Dendritic cell treated with granulocyte-macrophage colony-stimulating factor and Interleukin-4, amounts not matched to agents 40 ng/mL and 50 ng/mL, for 4 days (primary cell): ENCODE data around the gene DPEP1.
"Not testable (repeated sequence)": the region's sequence is repeated elsewhere in the genome, so short reads cannot be mapped to it uniquely, and the experiment has no call there.

Experiments
- H3K27ac Mint-ChIP-seq: one replicate; pipeline ENCODE4 v1.8.0; 2022; ENCODE audit warnings: mild to moderate bottlenecking, mixed read lengths
- H3K27me3 Mint-ChIP-seq: one replicate; pipeline ENCODE4 v1.8.0; 2022; ENCODE audit warnings: mild to moderate bottlenecking, mixed read lengths
- H3K36me3 Mint-ChIP-seq: one replicate; pipeline ENCODE4 v1.8.0; 2022; ENCODE audit warnings: low read depth, mixed read lengths
- H3K4me1 Mint-ChIP-seq: one replicate; pipeline ENCODE4 v1.8.0; 2022; ENCODE audit warnings: low read depth, mixed read lengths
- H3K4me3 Mint-ChIP-seq: one replicate; pipeline ENCODE4 v1.8.0; 2022; ENCODE audit warnings: mild to moderate bottlenecking, moderate library complexity, mixed read lengths
- H3K9me3 Mint-ChIP-seq: one replicate; pipeline ENCODE4 v1.8.0; 2022; ENCODE audit warnings: mixed read lengths
- intact Hi-C: fragments of 100-400 bp; cut with micrococcal nuclease; formaldehyde crosslinking; loops from one replicate; pipeline ENCODE4 v1.15.0; 2022

The DPEP1 gene

GRCh38 chr16:89653656-89654295 lies 40.3 kb downstream of the DPEP1 start:
- intact Hi-C loops, result no loop called here
- Mint-ChIP-seq H3K27me3 (peaks cover 2% of the 10 kb centered on the region), H3K9me3 (no peaks in the 10 kb centered on the region), H3K27ac (peak overlapping the region; percentile 5), H3K4me3 (no peak overlapping the region), H3K4me1 (peaks cover 27% of the 10 kb centered on the region), H3K36me3 (peaks cover 74% of the 10 kb centered on the region)

GRCh38 chr16:89655062-89655643 lies 41.7 kb downstream of the DPEP1 start:
- Mint-ChIP-seq H3K4me1 (peaks cover 32% of the 10 kb centered on the region), H3K27ac (peak overlapping the region; percentile 89), H3K36me3 (peaks cover 62% of the 10 kb centered on the region), H3K4me3 (no peak overlapping the region), H3K9me3 (no peaks in the 10 kb centered on the region), H3K27me3 (peaks cover 2% of the 10 kb centered on the region)
- intact Hi-C loops, result no loop called here

- H3K4me1 Mint-ChIP-seq, result peaks cover 39% of the 10 kb centered on the region
- intact Hi-C loops, result no loop called here
- H3K27ac Mint-ChIP-seq, result peak overlapping the region; percentile 89
- H3K27me3 Mint-ChIP-seq, result peaks cover 2% of the 10 kb centered on the region
- H3K36me3 Mint-ChIP-seq, result peaks cover 62% of the 10 kb centered on the region
- peak overlapping the region; percentile 93 for H3K4me3 Mint-ChIP-seq
- H3K9me3 Mint-ChIP-seq, result no peaks in the 10 kb centered on the region
These were observed 43.1 kb downstream of the DPEP1 start for GRCh38 chr16:89656435-89657121.

- intact Hi-C loops, result no loop called here
- H3K27me3 Mint-ChIP-seq, result peaks cover 2% of the 10 kb centered on the region
- peaks cover 39% of the 10 kb centered on the region for H3K4me1 Mint-ChIP-seq
- H3K36me3 Mint-ChIP-seq, result peaks cover 65% of the 10 kb centered on the region
- peak within 1 kb of the TSS; percentile 89 for H3K27ac Mint-ChIP-seq
- H3K4me3 Mint-ChIP-seq, result peak within 1 kb of the TSS; percentile 93
- H3K9me3 Mint-ChIP-seq, result no peaks in the 10 kb centered on the region
These were observed 44.2 kb downstream of the DPEP1 start, which contains the start of the genes CHMP1A and SPATA33 for GRCh38 chr16:89657442-89658220. CHMP1A (minus strand) TSS chr16:89657708; CDS start chr16:89657588, 120 bp downstream. SPATA33 (plus strand) TSS chr16:89657836; CDS start chr16:89657912, 76 bp downstream.

- Mint-ChIP-seq H3K36me3 (peaks cover 65% of the 10 kb centered on the region), H3K9me3 (no peaks in the 10 kb centered on the region), H3K27ac (peak overlapping the region; percentile 89), H3K27me3 (peaks cover 2% of the 10 kb centered on the region), H3K4me3 (peak overlapping the region; percentile 93), H3K4me1 (peaks cover 39% of the 10 kb centered on the region)
- intact Hi-C loops, result no loop called here
These were observed 44.9 kb downstream of the DPEP1 start for GRCh38 chr16:89658221-89658879.

GRCh38 chr16:89660146-89660545 lies 46.7 kb downstream of the DPEP1 start:
- H3K27me3 Mint-ChIP-seq, result peaks cover 2% of the 10 kb centered on the region
- H3K4me1 Mint-ChIP-seq, result peaks cover 42% of the 10 kb centered on the region
- H3K9me3 Mint-ChIP-seq, result no peaks in the 10 kb centered on the region
- intact Hi-C loops, result no loop called here
- H3K4me3 Mint-ChIP-seq, result no peak overlapping the region
- no peak overlapping the region for H3K27ac Mint-ChIP-seq
- H3K36me3 Mint-ChIP-seq, result peaks cover 68% of the 10 kb centered on the region

- H3K4me1 Mint-ChIP-seq, result peaks cover 32% of the 10 kb centered on the region
- peaks cover 63% of the 10 kb centered on the region for H3K36me3 Mint-ChIP-seq
- intact Hi-C loops, result no loop called here
- peaks cover 2% of the 10 kb centered on the region for H3K27me3 Mint-ChIP-seq
- H3K27ac Mint-ChIP-seq, result no peak overlapping the region
- H3K4me3 Mint-ChIP-seq, result no peak overlapping the region
- peaks cover 2% of the 10 kb centered on the region for H3K9me3 Mint-ChIP-seq
These were observed 47.8 kb downstream of the DPEP1 start for GRCh38 chr16:89661215-89661614.

- H3K36me3 Mint-ChIP-seq, result peaks cover 54% of the 10 kb centered on the region
These were observed 50.8 kb downstream of the DPEP1 start for GRCh38 chr16:89664238-89664637.

GRCh38 chr16:89667000-89667399 lies 53.6 kb downstream of the DPEP1 start:
- H3K9me3 Mint-ChIP-seq, H3K27me3 Mint-ChIP-seq, intact Hi-C loops, H3K27ac Mint-ChIP-seq, H3K4me3 Mint-ChIP-seq: not testable (repeated sequence)
- H3K4me1 Mint-ChIP-seq, result peaks cover 11% of the 10 kb centered on the region
- H3K36me3 Mint-ChIP-seq, result peaks cover 43% of the 10 kb centered on the region

More at GRCh38 chr16:89664238-89664637, 50.8 kb downstream of the DPEP1 start:
- H3K27me3 Mint-ChIP-seq, intact Hi-C loops, H3K4me3 Mint-ChIP-seq, H3K27ac Mint-ChIP-seq, H3K9me3 Mint-ChIP-seq: not testable (repeated sequence)
- H3K4me1 Mint-ChIP-seq, result peaks cover 15% of the 10 kb centered on the region

GRCh38 chr16:89667633-89668032 lies 54.2 kb downstream of the DPEP1 start:
- H3K36me3 Mint-ChIP-seq, result peaks cover 37% of the 10 kb centered on the region
- no peak overlapping the region for H3K27ac Mint-ChIP-seq
- intact Hi-C loops, result no loop called here
- H3K27me3 Mint-ChIP-seq, result peaks cover 6% of the 10 kb centered on the region
- peaks cover 10% of the 10 kb centered on the region for H3K9me3 Mint-ChIP-seq
- H3K4me3 Mint-ChIP-seq, result no peak overlapping the region
- H3K4me1 Mint-ChIP-seq, result peaks cover 11% of the 10 kb centered on the region

- intact Hi-C loops, result no loop called here
- no peak overlapping the region for H3K27ac Mint-ChIP-seq
- no peak overlapping the region for H3K4me3 Mint-ChIP-seq
- peaks cover 10% of the 10 kb centered on the region for H3K9me3 Mint-ChIP-seq
- H3K27me3 Mint-ChIP-seq, result peaks cover 6% of the 10 kb centered on the region
- peaks cover 11% of the 10 kb centered on the region for H3K4me1 Mint-ChIP-seq
- H3K36me3 Mint-ChIP-seq, result peaks cover 26% of the 10 kb centered on the region
These were observed 55.3 kb downstream of the DPEP1 start for GRCh38 chr16:89668790-89669158.

- no peak overlapping the region for H3K27ac Mint-ChIP-seq
- H3K4me1 Mint-ChIP-seq, result peaks cover 6% of the 10 kb centered on the region
- H3K4me3 Mint-ChIP-seq, result no peak overlapping the region
- H3K9me3 Mint-ChIP-seq, result peaks cover 10% of the 10 kb centered on the region
- peaks cover 6% of the 10 kb centered on the region for H3K27me3 Mint-ChIP-seq
- peaks cover 16% of the 10 kb centered on the region for H3K36me3 Mint-ChIP-seq
- intact Hi-C loops, result no loop called here
These were observed 56.3 kb downstream of the DPEP1 start for GRCh38 chr16:89669755-89670154.
